GF-D8 (cell line): ENCODE data around the gene PTGES.

Experiments used
- DNase-seq: peaks from one replicate; lab custom pipeline; 2025; lab: John Stamatoyannopoulos, UW

PTGES gene

DNA sequence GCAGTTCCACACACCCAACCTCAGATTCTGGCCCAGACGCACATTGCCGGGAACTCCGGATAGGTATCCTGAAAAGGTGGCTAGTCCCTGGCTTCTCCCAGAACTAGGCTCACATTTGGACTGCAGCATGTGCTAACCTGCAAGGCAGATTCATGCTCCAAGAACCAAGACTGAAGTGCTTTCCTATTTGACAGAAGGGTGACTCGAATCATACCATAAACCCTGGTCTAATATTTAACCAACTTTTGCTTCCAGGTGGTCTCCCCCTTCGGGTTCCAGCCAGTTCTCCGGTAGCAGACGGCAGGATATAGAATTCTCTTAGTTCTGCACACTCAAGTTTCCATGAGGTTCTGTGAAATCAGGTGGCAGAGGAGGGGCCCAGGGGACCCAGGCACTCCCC, 7.6 kb downstream of the PTGES start:
- no peak for DNase-seq

GRCh38 chr9:129740666-129741464, 12.0 kb downstream of the PTGES start:
- no peak for DNase-seq

- no peak for DNase-seq
These were observed 12.7 kb downstream of the PTGES start for GRCh38 chr9:129740174-129740573.

DNA sequence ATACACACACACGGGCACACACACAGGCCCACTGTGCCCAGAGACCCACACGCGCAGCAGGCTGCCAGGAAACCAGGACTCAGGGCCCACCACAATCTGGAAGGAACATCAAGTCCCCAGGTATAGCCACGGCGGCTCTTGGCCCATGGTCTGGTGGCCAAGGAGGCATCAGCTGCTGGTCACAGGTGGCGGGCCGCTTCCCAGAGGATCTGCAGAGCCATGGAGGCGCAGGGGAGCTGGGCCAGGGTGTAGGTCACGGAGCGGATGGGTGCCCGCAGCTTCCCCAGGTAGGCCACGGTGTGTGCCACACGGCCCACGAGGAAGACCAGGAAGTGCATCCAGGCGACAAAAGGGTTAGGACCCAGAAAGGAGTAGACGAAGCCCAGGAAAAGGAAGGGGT, 13.4 kb downstream of the PTGES start:
- no peak for DNase-seq

GRCh38 chr9:129737479-129738274, 15.2 kb downstream of the PTGES start:
- DNase-seq = peak; percentile 22

- DNase-seq = no peak
These were observed 16.5 kb downstream of the PTGES start for GRCh38 chr9:129736334-129736733.

GRCh38 chr9:129735546-129735945, 17.3 kb downstream of the PTGES start:
- no peak for DNase-seq

DNA sequence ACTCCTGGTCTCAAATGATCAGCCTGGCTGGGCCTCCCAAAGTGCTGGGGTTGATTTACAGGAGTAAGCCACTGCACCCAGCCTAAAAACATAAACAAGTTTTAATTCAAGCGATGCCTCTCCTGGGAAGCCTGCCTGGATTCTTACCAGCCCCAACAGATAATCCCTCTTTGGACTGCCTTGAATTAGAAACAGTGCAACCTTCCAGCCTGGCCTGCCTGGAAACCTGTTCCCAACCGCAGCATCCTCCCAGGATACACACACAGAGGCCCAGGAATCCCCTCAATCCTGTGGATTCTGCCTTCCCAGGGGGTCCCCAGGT, 19.2 kb downstream of the PTGES start:
- DNase-seq = no peak

- no peak for DNase-seq
These were observed 19.8 kb downstream of the PTGES start for GRCh38 chr9:129732946-129733631.

DNA sequence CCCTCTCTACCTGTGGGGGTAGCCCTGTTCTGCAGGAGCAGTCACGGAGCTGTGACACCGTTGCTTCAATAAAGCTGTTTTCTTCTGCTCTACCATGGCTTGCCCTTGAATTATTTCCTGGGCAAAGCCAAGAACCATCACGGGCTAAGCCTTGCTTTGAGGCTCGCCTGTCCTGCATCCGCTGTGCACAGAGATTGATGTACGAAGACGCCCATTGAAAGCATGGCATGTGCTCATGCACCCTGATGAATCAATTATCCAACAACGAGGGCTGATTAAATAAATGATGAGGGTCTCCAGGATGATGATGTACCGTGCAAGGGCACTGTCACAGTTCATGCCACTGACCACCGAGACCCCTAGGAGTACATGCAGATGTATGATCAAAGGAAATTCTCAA, 20.7 kb downstream of the PTGES start:
- DNase-seq = no peak

- DNase-seq = no peak
These were observed 21.3 kb downstream of the PTGES start for GRCh38 chr9:129731477-129732085.

- DNase-seq = no peak
These were observed 24.1 kb downstream of the PTGES start for GRCh38 chr9:129728744-129729143.

GRCh38 chr9:129726322-129727160, 26.3 kb downstream of the PTGES start:
- no peak for DNase-seq

- no peak for DNase-seq
These were observed 27.0 kb downstream of the PTGES start for GRCh38 chr9:129725795-129726251.

DNA sequence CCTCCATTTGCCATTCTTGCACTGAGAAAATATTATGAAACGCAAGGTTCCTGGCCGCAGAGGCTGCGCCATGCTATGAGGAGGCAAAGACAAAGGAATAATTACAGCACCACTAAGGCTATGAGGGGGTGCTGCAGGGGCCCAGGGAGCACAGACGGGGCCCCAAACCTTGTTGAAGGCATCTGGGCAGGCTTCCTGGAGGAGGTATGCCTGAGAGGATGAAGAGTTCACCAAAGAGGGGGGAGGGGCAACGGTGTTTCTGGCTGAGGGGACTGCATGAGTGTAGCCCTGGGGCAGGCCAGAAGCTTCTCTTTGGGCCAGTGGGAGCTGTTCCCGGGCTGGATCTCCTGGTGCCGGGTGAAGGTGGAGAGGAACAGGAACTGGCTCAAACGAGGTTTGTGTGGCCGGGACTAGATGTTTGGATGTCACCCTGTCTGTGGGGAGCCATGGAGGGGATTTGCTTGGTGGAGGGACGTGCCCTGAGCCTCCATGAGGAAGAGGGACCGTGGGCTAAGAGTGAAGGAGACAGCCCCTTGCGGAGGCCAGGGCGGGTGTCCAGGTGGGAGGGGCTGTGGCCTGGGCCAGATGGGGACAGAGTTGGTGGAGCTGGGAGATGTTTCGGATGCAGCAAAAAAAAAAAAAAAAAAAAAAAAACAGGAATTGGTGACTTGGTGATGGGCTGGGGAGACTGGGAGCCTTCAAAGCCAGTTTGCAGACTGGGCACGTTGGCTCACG, 28.2 kb downstream of the PTGES start:
- DNase-seq = no peak

DNA sequence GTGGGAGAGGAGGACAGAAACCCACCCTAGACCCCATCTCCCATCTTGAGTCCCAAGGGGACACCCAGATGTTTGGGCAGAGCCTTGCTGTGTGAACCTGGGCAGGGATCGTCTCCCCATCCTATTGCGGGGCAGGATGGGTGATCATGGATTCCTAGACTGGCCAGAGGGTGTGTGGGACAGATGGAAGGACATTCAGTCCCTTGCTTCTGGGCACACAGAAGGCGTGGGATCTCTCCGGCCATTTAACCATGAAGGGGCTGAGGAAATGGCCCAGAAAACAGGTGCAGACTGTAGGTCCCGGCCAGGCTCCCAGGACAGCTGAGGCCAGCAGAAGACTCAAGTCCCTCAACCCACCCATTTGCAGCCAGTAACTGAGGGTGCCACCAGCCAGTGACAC, 29.9 kb downstream of the PTGES start:
- no peak for DNase-seq

GRCh38 chr9:129720865-129721545, 31.8 kb downstream of the PTGES start:
- no peak for DNase-seq

DNA sequence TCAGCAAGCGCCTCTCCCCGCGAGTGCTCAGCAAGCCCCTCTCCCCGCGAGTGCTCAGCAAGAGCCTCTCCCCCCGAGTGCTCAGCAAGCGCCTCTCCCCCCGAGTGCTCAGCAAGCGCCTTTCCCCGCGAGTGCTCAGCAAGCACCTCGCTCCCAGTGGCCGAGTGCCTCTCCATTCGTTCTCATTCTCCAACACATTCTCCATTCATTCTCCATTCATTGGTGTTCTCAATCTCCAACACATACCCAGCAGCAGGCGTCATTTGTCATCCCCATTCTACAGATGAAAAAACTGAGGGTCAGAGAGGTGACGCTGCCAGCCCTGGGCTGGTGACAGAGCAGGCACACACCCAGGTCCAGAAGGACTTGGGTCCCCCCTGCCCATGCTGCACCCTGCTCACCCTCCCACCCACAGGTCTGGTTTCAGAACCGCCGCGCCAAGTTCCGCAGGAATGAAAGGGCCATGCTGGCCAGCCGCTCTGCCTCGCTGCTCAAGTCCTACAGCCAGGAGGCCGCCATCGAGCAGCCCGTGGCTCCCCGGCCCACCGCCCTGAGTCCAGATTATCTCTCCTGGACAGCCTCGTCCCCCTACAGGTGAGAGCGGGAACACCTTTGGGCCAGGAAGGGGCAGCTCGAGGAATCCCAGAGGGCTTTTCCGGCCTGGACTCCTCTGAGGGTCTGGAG, 32.5 kb downstream of the PTGES start:
- no peak for DNase-seq

DNA sequence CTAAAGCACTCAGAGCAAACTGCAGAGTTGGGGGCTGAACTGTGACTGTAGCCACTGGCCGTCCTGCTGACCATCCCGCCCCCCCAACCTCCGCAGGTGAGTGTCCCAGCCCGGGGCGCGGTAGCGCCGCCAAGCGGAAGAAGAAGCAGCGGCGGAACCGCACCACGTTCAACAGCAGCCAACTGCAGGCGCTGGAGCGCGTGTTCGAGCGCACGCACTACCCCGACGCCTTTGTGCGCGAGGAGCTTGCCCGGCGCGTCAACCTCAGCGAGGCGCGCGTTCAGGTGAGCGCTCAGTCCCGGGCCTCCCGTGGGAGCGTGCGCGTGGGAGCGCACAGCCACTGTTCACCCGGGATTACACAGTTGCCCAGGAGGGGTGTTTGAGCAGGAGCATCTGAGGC, 33.7 kb downstream of the PTGES start:
- no peak for DNase-seq

DNA sequence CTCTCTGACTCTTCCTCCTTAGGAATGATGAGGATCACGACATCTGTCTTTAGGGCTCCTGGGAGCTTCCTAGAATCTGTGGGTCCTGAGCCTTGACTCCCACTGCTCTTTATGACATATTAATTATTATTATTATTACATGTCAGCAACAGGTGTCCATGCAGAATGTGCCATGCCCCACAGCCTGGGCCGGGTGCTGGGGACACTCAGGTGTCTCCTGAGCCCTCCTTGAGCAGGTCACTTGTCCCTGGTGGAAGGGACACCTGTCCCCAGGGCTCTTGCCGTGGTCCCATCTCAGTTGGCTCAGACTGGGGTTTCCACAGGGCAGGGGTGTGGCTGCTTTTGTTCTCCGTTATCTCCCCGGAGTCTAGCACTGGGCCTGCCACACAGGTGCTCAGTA, 34.2 kb downstream of the PTGES start:
- DNase-seq = no peak
